Lower lobe of right lung (tissue), 2 donors: ENCODE results near the gene CPEB2. TPM values are rescaled to one million over a fixed set of nuclear protein-coding genes. Genes with fewer than 3 reads are reported as not detected.
A peak's percentile ranks its signal among the peaks of the same experiment; 100 is the strongest.

Experiments used
- ATAC-seq, 2 donors: fragments of 200-7000 bp; cut with Tn5 transposase; one replicate each; pipeline ENCODE4 v1.9.1; 2020 to 2022; ENCODE audit warnings: mild to moderate bottlenecking in 2 of 2, moderate library complexity in 2 of 2
- DNase-seq: peaks from one replicate; pipeline ENCODE4 v3.0.0-alpha.2; 2020
- H3K27ac ChIP-seq: fragments of 200-600 bp; one replicate; pipeline ENCODE4 v1.8.0; 2022
- H3K27me3 ChIP-seq: fragments of 200-600 bp; one replicate; pipeline ENCODE4 v1.8.0; 2022; ENCODE audit warnings: low read depth
- H3K36me3 ChIP-seq: fragments of 200-600 bp; one replicate; pipeline ENCODE4 v1.8.0; 2022; ENCODE audit warnings: mild to moderate bottlenecking
- H3K4me1 ChIP-seq: fragments of 200-600 bp; one replicate; pipeline ENCODE4 v1.8.0; 2022
- H3K4me3 ChIP-seq: fragments of 200-600 bp; one replicate; pipeline ENCODE4 v1.8.0; 2022; ENCODE audit warnings: mild to moderate bottlenecking
- H3K9me3 ChIP-seq: fragments of 200-600 bp; one replicate; pipeline ENCODE4 v1.8.0; 2022
- intact Hi-C: fragments of 100-400 bp; cut with DNase I; formaldehyde crosslinking; loops from one replicate; pipeline ENCODE4 v1.11.0; 2022
- total RNA-seq: library from RNA; stranded (reverse); fragmentation: NEBNext Ultra II Directional; extraction: Animal tissue kit (Norgen Biotek cat#: 25700); gene quantifications from one replicate; pipeline ENCODE4 v1.2.1, GENCODE V29; 2021
- TF ChIP-seq, protein P1 (sequence below): fragments of 200-600 bp; IDR thresholded peaks from one replicate; pipeline ENCODE4 v1.8.0; 2022; ENCODE audit warnings: antibody characterized with exemption, mild to moderate bottlenecking
- donor health status: DM: no; HTN: yes; CAD: no; lungs with severe emphysema.

The CPEB2 gene
- total RNA-seq, 1 donor from 2014 or later, result 22.5 TPM

DNA sequence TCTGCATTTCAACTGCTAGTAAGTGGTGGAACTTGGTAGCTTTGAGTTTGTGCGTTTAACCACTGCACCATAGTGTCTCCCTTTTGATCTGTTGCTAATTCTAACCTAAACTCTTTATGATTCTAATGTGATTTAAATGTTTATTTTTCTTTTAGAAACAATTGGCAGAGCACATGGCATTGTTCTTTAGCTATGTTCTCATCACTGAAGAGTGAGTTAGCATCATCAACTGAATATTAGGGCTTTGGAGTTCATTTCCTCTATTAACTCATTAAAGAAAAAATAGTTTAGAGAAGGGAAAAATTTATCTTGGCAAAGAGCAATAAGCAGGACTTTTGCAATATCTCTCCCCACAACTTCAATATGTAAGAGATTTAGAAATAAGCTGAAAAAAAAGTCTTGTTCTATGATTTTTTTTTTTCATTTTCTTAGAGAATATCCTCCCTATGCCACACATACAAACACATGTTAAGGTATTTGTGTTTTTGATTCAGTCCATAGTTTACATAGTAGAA, 25.7 kb downstream of the CPEB2 start:
- Histone ChIP-seq H3K9me3 (peaks cover 4% of the 10 kb centered on the region), H3K36me3 (peaks cover 7% of the 10 kb centered on the region), H3K27me3 (no peaks in the 10 kb centered on the region), H3K4me1 (peaks cover 26% of the 10 kb centered on the region), H3K4me3 (no peak overlapping the region), H3K27ac (no peak overlapping the region)
- DNase-seq (no peak), ATAC-seq (no peak)
- intact Hi-C loops, result no loop called here
- TF ChIP-seq, protein P1, sequence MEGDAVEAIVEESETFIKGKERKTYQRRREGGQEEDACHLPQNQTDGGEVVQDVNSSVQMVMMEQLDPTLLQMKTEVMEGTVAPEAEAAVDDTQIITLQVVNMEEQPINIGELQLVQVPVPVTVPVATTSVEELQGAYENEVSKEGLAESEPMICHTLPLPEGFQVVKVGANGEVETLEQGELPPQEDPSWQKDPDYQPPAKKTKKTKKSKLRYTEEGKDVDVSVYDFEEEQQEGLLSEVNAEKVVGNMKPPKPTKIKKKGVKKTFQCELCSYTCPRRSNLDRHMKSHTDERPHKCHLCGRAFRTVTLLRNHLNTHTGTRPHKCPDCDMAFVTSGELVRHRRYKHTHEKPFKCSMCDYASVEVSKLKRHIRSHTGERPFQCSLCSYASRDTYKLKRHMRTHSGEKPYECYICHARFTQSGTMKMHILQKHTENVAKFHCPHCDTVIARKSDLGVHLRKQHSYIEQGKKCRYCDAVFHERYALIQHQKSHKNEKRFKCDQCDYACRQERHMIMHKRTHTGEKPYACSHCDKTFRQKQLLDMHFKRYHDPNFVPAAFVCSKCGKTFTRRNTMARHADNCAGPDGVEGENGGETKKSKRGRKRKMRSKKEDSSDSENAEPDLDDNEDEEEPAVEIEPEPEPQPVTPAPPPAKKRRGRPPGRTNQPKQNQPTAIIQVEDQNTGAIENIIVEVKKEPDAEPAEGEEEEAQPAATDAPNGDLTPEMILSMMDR, result no peak

DNA sequence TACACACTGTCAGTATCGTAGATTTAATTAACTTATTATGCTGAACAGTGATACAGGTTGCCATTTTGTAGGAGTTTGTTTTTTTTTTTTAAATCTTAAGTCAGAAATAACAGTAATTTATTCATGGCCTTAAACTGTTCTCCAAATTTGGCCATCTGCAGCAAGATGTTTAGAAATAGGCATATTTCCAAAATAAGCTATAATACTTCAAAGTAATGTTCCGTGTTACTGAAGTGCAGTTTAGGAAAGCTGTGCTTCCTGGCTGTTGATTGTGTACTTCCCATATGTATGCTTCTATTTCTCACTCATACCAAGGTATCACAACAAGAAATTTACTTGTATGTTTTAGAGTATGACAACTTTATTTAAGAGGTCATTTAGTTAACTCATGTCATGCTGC, 28.9 kb downstream of the CPEB2 start:
- peaks cover 24% of the 10 kb centered on the region for H3K4me1 ChIP-seq
- DNase-seq (no peak), ATAC-seq (no peak)
- TF ChIP-seq, protein P1, result no peak
- intact Hi-C loops, result no loop called here
- no peak overlapping the region for H3K27ac ChIP-seq
- no peak overlapping the region for H3K4me3 ChIP-seq
- H3K27me3 ChIP-seq, result no peaks in the 10 kb centered on the region
- no peaks in the 10 kb centered on the region for H3K9me3 ChIP-seq
- peaks cover 29% of the 10 kb centered on the region for H3K36me3 ChIP-seq

DNA sequence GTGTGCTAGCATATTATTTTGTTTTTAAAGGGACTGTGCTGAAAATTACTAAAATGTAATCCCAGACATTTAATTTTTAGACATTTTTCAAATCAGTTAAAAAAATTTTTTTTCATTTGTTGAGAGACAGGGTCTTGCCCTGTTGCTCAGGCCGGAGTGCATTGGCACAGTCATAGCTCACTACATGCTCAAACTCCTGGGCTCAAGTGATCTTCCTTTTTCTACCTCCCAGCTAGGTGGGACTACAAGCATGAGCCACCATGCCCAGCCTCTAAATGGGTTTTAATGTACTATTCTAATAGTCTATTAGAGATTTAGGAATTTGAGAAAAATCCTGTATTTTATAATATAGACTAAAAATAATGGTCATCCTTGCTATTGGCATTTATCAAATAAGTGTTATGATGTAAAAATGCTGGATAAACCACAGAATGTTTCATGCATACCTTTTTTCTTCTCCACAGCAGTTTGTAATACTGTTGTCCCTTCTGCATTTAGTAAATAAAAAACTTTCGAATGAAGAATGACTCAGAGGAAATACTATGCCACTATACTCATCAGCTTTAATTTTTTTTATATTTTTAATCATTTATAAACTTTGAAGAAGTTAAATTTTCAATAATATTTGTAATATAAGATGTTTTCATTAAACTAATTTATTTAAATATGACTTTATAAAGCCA, 29.9 kb downstream of the CPEB2 start:
- Histone ChIP-seq H3K4me3 (no peak overlapping the region), H3K4me1 (peaks cover 24% of the 10 kb centered on the region)
- no peak for ATAC-seq

DNA sequence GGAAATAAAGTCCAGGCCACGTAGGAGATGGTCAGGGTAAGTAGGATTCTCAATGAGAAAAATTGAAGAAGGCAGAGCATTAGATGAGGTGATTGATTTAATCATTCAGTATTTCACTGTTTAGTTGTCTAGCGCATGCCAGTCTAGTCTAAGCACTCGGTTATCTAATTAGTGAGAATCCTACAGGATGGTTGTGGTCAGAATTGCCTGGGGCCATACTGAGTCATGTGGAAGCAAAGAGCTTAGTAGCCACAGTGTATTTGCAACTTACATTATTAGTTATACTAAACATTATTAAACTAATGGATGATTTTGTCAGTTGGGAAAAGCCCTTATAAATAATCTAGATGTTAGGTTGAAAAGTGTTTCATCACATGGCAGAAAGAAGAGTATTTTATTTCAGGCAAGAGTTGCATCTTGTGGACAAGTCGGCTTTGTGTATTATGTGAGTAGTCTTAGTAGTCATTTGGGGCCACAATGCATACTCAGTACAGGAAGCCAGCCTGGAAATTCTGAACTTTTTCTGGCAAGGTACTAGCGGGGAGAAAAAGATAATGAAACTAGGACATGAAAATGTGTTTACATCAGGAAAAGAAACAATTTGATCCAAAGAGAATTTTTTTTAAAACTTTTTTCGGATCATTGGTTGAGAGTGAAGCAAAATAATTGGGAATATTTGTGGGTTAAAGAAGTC, 31.9 kb downstream of the CPEB2 start:
- Histone ChIP-seq H3K9me3 (no peaks in the 10 kb centered on the region), H3K4me1 (peaks cover 24% of the 10 kb centered on the region)
- no peak for DNase-seq

More for the DNA sequence above, 29.9 kb downstream of the CPEB2 start:
- TF ChIP-seq, protein P1, result no peak
- no peaks in the 10 kb centered on the region for H3K9me3 ChIP-seq
- DNase-seq, result no peak
- no peak overlapping the region for H3K27ac ChIP-seq
- H3K27me3 ChIP-seq, result no peaks in the 10 kb centered on the region
- H3K36me3 ChIP-seq, result peaks cover 24% of the 10 kb centered on the region
- intact Hi-C loops, result no loop called here

DNA sequence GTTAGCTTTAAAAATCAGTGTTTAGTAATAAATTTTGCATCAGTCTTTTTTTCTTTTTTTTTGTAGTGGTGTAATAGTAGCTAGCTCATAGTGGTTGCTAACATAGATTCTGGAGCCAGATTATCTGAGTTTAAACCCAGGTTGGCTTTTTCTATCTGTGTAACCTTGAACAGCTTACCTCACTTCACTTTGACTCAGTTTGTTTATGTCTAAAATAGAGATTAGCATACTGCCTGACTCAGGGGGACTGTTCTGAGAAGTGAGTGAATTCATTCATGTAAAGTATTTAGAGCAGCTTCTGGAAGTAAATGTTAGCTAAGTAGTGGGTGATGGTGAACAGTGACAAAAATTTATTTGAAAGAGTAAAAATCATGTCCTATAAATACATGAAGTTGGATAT, 32.9 kb downstream of the CPEB2 start:
- Histone ChIP-seq H3K9me3 (no peaks in the 10 kb centered on the region), H3K4me1 (peaks cover 22% of the 10 kb centered on the region), H3K27ac (no peak overlapping the region), H3K4me3 (no peak overlapping the region), H3K36me3 (peaks cover 24% of the 10 kb centered on the region), H3K27me3 (no peaks in the 10 kb centered on the region)
- ATAC-seq (no peak), DNase-seq (no peak)
- TF ChIP-seq, protein P1, result no peak
- intact Hi-C loops, result no loop called here

More for the DNA sequence above, 31.9 kb downstream of the CPEB2 start:
- Histone ChIP-seq H3K27me3 (no peaks in the 10 kb centered on the region), H3K27ac (peak overlapping the region; percentile 8), H3K36me3 (peaks cover 24% of the 10 kb centered on the region), H3K4me3 (no peak overlapping the region)
- no peak for ATAC-seq
- TF ChIP-seq, protein P1, result no peak
- intact Hi-C loops, result no loop called here
